K562 (cell line): ENCODE measurements around the gene RAD21L1. TPM values are rescaled to one million over a fixed set of nuclear protein-coding genes. Genes with fewer than 3 reads are reported as not detected.
A peak's percentile ranks its signal among the peaks of the same experiment; 100 is the strongest.

Experiments used
- CEBPB ChIP-seq: fragments of 450-650 bp; IDR thresholded peaks from 2 replicates; pipeline ENCODE4 v1.6.1; 2016; ENCODE audit warnings: missing genetic modification characterization, missing compliant biosample characterization
- CEBPG ChIP-seq, 3 experiments: fragments of 200-800 bp in 1 of 3; sonication (Bioruptor generic) in 1 of 3; sonication (generic) in 1 of 3; formaldehyde crosslinking in 1 of 3; IDR thresholded peaks in 2 of 3; conservative IDR thresholded peaks in 1 of 3; 2 replicates each; pipeline versions ENCODE4 v1.6.1 to v1.8.0; 2016 to 2022; ENCODE audit warnings: missing compliant biosample characterization in 2 of 3, missing genetic modification characterization in 2 of 3, mild to moderate bottlenecking in 1 of 3, missing genetic modification reagents in 1 of 3
- CREB3 ChIP-seq: fragments of 450-650 bp; conservative IDR thresholded peaks from 2 replicates; pipeline ENCODE4 v1.6.1; 2016; ENCODE audit warnings: missing genetic modification characterization, low read depth, mild to moderate bottlenecking, missing compliant biosample characterization, moderate library complexity
- CREB5 ChIP-seq: fragments of 250-450 bp; sonication (Bioruptor Pico); IDR thresholded peaks from 2 replicates; pipeline ENCODE4 v1.5.0; 2020; ENCODE audit warnings: mild to moderate bottlenecking
- E2F5 ChIP-seq: sonication (generic); formaldehyde crosslinking; IDR thresholded peaks from 2 replicates; pipeline ENCODE4 v1.8.0; 2022; ENCODE audit warnings: mild to moderate bottlenecking, missing genetic modification reagents
- GTF2A2 ChIP-seq: IDR thresholded peaks from 2 replicates; pipeline ENCODE4 v1.6.1; 2016; ENCODE audit warnings: mild to moderate bottlenecking, missing genetic modification characterization, missing compliant biosample characterization
- HDAC2 ChIP-seq: fragments of 450-650 bp; IDR thresholded peaks from 2 replicates; pipeline ENCODE4 v1.6.1; 2016; ENCODE audit warnings: mild to moderate bottlenecking
- HNRNPUL1 ChIP-seq: fragments of 200-400 bp; formaldehyde crosslinking; IDR thresholded peaks from 2 replicates; pipeline ENCODE4 v1.6.1; 2017; ENCODE audit warnings: low read length
- MECOM ChIP-seq: fragments of 250-450 bp; sonication (Bioruptor Pico); IDR thresholded peaks from 2 replicates; pipeline ENCODE4 v1.8.0; 2022; ENCODE audit warnings: inconsistent platforms
- NCOA2 ChIP-seq, 2 experiments: fragments of 450-650 bp; IDR thresholded peaks; 2 replicates each; pipeline ENCODE4 v1.6.1; 2018; ENCODE audit warnings: mild to moderate bottlenecking in 2 of 2, moderate library complexity in 1 of 2; ENCODE audit not compliant: partially characterized antibody in 2 of 2
- PTTG1 ChIP-seq: fragments of 450-650 bp; IDR thresholded peaks from 2 replicates; pipeline ENCODE4 v1.6.1; 2016; ENCODE audit warnings: low read depth, mild to moderate bottlenecking, missing genetic modification characterization, missing compliant biosample characterization
- RBM17 ChIP-seq: fragments of 200-400 bp; formaldehyde crosslinking; IDR thresholded peaks from 2 replicates; pipeline ENCODE4 v1.6.1; 2017; ENCODE audit warnings: low read depth, mild to moderate bottlenecking, low read length, borderline replicate concordance
- SIN3A ChIP-seq, 2 experiments: fragments of 150-350 bp in 1 of 2; IDR thresholded peaks; 2 replicates each; pipeline ENCODE4 v1.6.1; 2011 to 2016; ENCODE audit warnings: borderline replicate concordance in 2 of 2, low read depth in 2 of 2, low read length in 2 of 2, mild to moderate bottlenecking in 2 of 2, moderate library complexity in 2 of 2; ENCODE audit not compliant: control insufficient read depth in 1 of 2
- TAF15 ChIP-seq: fragments of 200-400 bp; formaldehyde crosslinking; IDR thresholded peaks from 2 replicates; pipeline ENCODE4 v1.6.1; 2017; ENCODE audit warnings: mild to moderate bottlenecking, low read depth, low read length, moderate library complexity
- ZNF444 ChIP-seq: fragments of 250-450 bp; sonication (Bioruptor Pico); IDR thresholded peaks from 2 replicates; pipeline ENCODE4 v1.4.0; 2020; ENCODE audit warnings: mild to moderate bottlenecking, moderate library complexity
- ZNF449 ChIP-seq: fragments of 250-450 bp; sonication (Bioruptor Pico); IDR thresholded peaks from 2 replicates; pipeline ENCODE4 v1.8.0; 2022; ENCODE audit warnings: moderate library complexity, mild to moderate bottlenecking, inconsistent platforms
- ZNF592 ChIP-seq: fragments of 450-650 bp; IDR thresholded peaks from 2 replicates; pipeline ENCODE4 v1.6.1; 2017; ENCODE audit warnings: antibody characterized with exemption, mild to moderate bottlenecking
- ZNF79 ChIP-seq: fragments of 250-450 bp; sonication (Bioruptor Pico); IDR thresholded peaks from 2 replicates; pipeline ENCODE4 v1.4.0; 2020; ENCODE audit warnings: low read depth, mild to moderate bottlenecking, moderate library complexity
- polyA plus RNA-seq, 8 experiments: library from polyadenylated mRNA; depleted of rRNA in 4 of 8; stranded (reverse) in 5 of 8; unstranded in 3 of 8; fragments of >200 nt; fragmentation: Nextera tagmentation in 2 of 8; fragmentation: Illumina TruSeq in 1 of 8; extraction: Ambion mirVana in 2 of 8; extraction: Trizol in 1 of 8; gene quantifications; 2 replicates each; pipeline versions ENCODE4 v1.2.1 to v1.2.3, GENCODE V29; 2011 to 2014; ENCODE audit warnings: inconsistent platforms in 1 of 8, missing spikeins in 1 of 8
- total RNA-seq, 7 experiments: library from RNA; depleted of rRNA in 6 of 7; stranded (reverse); fragments of >200 nt in 6 of 7; fragmentation: Illumina TruSeq in 2 of 7; extraction: Trizol in 2 of 7; gene quantifications; 2 replicates each; pipeline versions ENCODE4 v1.2.1 to v1.2.3, GENCODE V29; 2011 to 2021; ENCODE audit warnings: low replicate concordance in 1 of 7

Gene RAD21L1
- total and polyA plus RNA-seq, 9 of the 15 experiments (the other 6 are each of a cell fraction or from before 2014, with no cell fraction given), result 0.17 to 1.7 (median 0.45) TPM; not detected in 1

GRCh38 chr20:1214838-1215261 is 11.0 kb upstream of the RAD21L1 start (continued):
- peak; percentile 61; the same call in 1 of the 2 replicates for TF ChIP-seq GTF2A2 (tag)
- TF ChIP-seq E2F5 (CRISPR knock-in tag), result no peak
- TF ChIP-seq HDAC2, result no peak
- peak; percentile 90 for TF ChIP-seq CREB3 (tag)
- TF ChIP-seq ZNF79 (CRISPR knock-in tag), result peak; percentile 28; the same call in 1 of the 2 replicates
- TF ChIP-seq CEBPB (tag), result peak; percentile 60
- peak; percentile 36; the same call in 1 of the 2 replicates for TF ChIP-seq ZNF444 (CRISPR knock-in tag)
- peak; percentile 84 for TF ChIP-seq MECOM (CRISPR knock-in tag)
- no peak for TF ChIP-seq NCOA2 (IDR thresholded peaks at IDR 0.05; ENCODE audit: partially characterized antibody in 2 of 2)
- TF ChIP-seq ZNF449, result peak; percentile 59; the same call in 1 of the 2 replicates
- TF ChIP-seq CREB5, result peak; percentile 35; the same call in 1 of the 2 replicates
- no peak for TF ChIP-seq SIN3A (IDR thresholded peaks at IDR 0.05; ENCODE audit: borderline replicate concordance in 2 of 2, control insufficient read depth in 1 of 2, low read depth in 2 of 2, low read length in 2 of 2)
- TF ChIP-seq TAF15, result no peak
- TF ChIP-seq PTTG1 (tag), result peak; percentile 81
- no peak for TF ChIP-seq RBM17
- no peak for TF ChIP-seq HNRNPUL1
- TF ChIP-seq CEBPG (CRISPR knock-in tag; IDR thresholded peaks at IDR 0.05), result peak; percentile 39; the same call in 1 of the 2 replicates
- TF ChIP-seq CEBPG (tag; conservative IDR thresholded peaks at IDR 0.05 in 1 of 2, IDR thresholded peaks at IDR 0.05 in 1 of 2), result peak; percentile 61 to 66
- peak; percentile 96 for TF ChIP-seq ZNF592
